H1 (cell line): ENCODE data around the gene PPP4R1. TPM values are rescaled to one million over a fixed set of nuclear protein-coding genes. Genes with fewer than 3 reads are reported as not detected.

Source experiments
- CTCF ChIA-PET: fragments of 300-600 bp; sonication (Branson Sonifier 250); formaldehyde crosslinking; loops from one replicate; lab custom pipeline; 2021; ENCODE audit not compliant: partially characterized antibody; lab: Charles Lee
- POLR2A ChIA-PET: fragments of 300-600 bp; sonication (Branson Sonifier 250); formaldehyde crosslinking; loops from one replicate; lab custom pipeline; 2021; ENCODE audit warnings: inconsistent platforms; ENCODE audit not compliant: partially characterized antibody; lab: Charles Lee
- DNase-seq, 2 experiments: peaks; one replicate each; pipeline versions ENCODE4 v3.0.0 to v3.0.0-alpha.2; 2010 to 2022; ENCODE audit warnings: low spot score in 2 of 2, low read depth in 1 of 2, mixed read lengths in 1 of 2
- FAIRE-seq: peaks from 2 replicates; lab custom pipeline; 2011; peaks lifted over from hg19 to GRCh38; lab: Jason Lieb, UNC
- H2AFZ ChIP-seq: 2 replicates; pipeline ENCODE4 v1.8.1; 2012; ENCODE audit warnings: low read length, inconsistent platforms
- H2AK5ac ChIP-seq: 2 replicates; pipeline ENCODE4 v1.6.1; 2013; ENCODE audit warnings: low read depth, low read length
- H2BK120ac ChIP-seq: replicated peaks from 2 replicates; pipeline ENCODE3; 2013; ENCODE audit warnings: low read depth, low read length, inconsistent platforms
- H2BK12ac ChIP-seq: 2 replicates; pipeline ENCODE4 v1.6.1; 2013; ENCODE audit warnings: low read depth, low read length
- H2BK15ac ChIP-seq: 2 replicates; pipeline ENCODE4 v1.6.1; 2013; ENCODE audit warnings: low read length
- H2BK20ac ChIP-seq: 2 replicates; pipeline ENCODE4 v1.6.1; 2013; ENCODE audit warnings: low read length
- H2BK5ac ChIP-seq: 2 replicates; pipeline ENCODE4 v1.6.1; 2013; ENCODE audit warnings: low read depth, low read length
- H3K14ac ChIP-seq: 2 replicates; pipeline ENCODE4 v1.6.1; 2013; ENCODE audit warnings: inconsistent platforms; ENCODE audit not compliant: insufficient read length
- H3K18ac ChIP-seq: 2 replicates; pipeline ENCODE4 v1.6.1; 2013; ENCODE audit warnings: low read length; ENCODE audit errors: extremely low read depth
- H3K23ac ChIP-seq: 2 replicates; pipeline ENCODE4 v1.6.1; 2013; ENCODE audit warnings: inconsistent platforms; ENCODE audit not compliant: insufficient read length
- H3K23me2 ChIP-seq: 2 replicates; pipeline ENCODE4 v1.6.1; 2013; ENCODE audit warnings: low read depth, low read length
- H3K27ac ChIP-seq: 2 replicates; pipeline ENCODE4 v1.6.1; 2011; ENCODE audit warnings: low read depth, low read length, inconsistent platforms
- H3K27me3 ChIP-seq, 4 experiments: replicated peaks in 1 of 4; 1 replicate in 1 of 4; 2 replicates in 3 of 4; pipeline versions ENCODE4 v1.6.1 to v1.8.1; 2011 to 2013; ENCODE audit warnings: low read length in 3 of 4, mild to moderate bottlenecking in 3 of 4, inconsistent platforms in 2 of 4, mixed read lengths in 2 of 4, moderate library complexity in 1 of 4; ENCODE audit not compliant: control insufficient read depth in 3 of 4, insufficient read depth in 3 of 4; ENCODE audit errors: extremely low read depth in 1 of 4
- H3K36me3 ChIP-seq, 4 experiments: 2 replicates each; pipeline versions ENCODE4 v1.6.1 to v1.8.1; 2011 to 2013; ENCODE audit warnings: mild to moderate bottlenecking in 4 of 4, low read length in 3 of 4, moderate library complexity in 2 of 4, control low read depth in 1 of 4, inconsistent platforms in 1 of 4; ENCODE audit not compliant: insufficient read depth in 4 of 4, control insufficient read depth in 2 of 4
- H3K4ac ChIP-seq: replicated peaks from 2 replicates; pipeline ENCODE3; 2013; ENCODE audit warnings: low read length, low read depth, mixed read lengths, inconsistent platforms; ENCODE audit not compliant: insufficient read length
- H3K4me1 ChIP-seq, 4 experiments: replicated peaks in 1 of 4; 1 replicate in 1 of 4; 2 replicates in 3 of 4; pipeline versions ENCODE4 v1.6.1 to v1.8.1; 2011 to 2013; ENCODE audit warnings: low read length in 3 of 4, inconsistent platforms in 2 of 4, mixed read lengths in 1 of 4; ENCODE audit not compliant: insufficient read depth in 4 of 4, control insufficient read depth in 3 of 4
- H3K4me2 ChIP-seq, 2 experiments: 2 replicates each; pipeline versions ENCODE4 v1.6.1 to v1.8.1; 2011 to 2013; ENCODE audit warnings: low read depth in 2 of 2, low read length in 2 of 2, control low read depth in 1 of 2, inconsistent platforms in 1 of 2, mild to moderate bottlenecking in 1 of 2; ENCODE audit not compliant: insufficient read depth in 1 of 2
- H3K4me3 ChIP-seq, 4 experiments: fragments of 200-600, 300-600 bp in 1 of 4; sonication (generic), shearing (Covaris generic), sonication (Bioruptor Twin) in 1 of 4; 2 replicates each; pipeline versions ENCODE4 v1.5.1 to v1.8.1; 2011 to 2016; ENCODE audit warnings: low read length in 4 of 4, low read depth in 3 of 4, control low read depth in 2 of 4, inconsistent platforms in 2 of 4, mild to moderate bottlenecking in 2 of 4, mixed read lengths in 1 of 4, moderate library complexity in 1 of 4; ENCODE audit not compliant: insufficient read depth in 2 of 4; ENCODE audit errors: extremely low read depth in 1 of 4
- H3K56ac ChIP-seq: replicated peaks from 2 replicates; pipeline ENCODE3; 2013; ENCODE audit warnings: low read depth, mild to moderate bottlenecking, mixed read lengths, low read length, inconsistent platforms; ENCODE audit not compliant: insufficient read length
- H3K79me1 ChIP-seq: 2 replicates; pipeline ENCODE4 v1.6.1; 2013; ENCODE audit warnings: low read depth, low read length, control low read depth
- H3K79me2 ChIP-seq, 2 experiments: 2 replicates each; pipeline versions ENCODE4 v1.6.1 to v1.8.1; 2012 to 2013; ENCODE audit warnings: low read length in 2 of 2, mild to moderate bottlenecking in 2 of 2, inconsistent platforms in 1 of 2; ENCODE audit not compliant: insufficient read depth in 2 of 2, control insufficient read depth in 1 of 2
- H3K9ac ChIP-seq, 4 experiments: replicated peaks in 1 of 4; 1 replicate in 1 of 4; 2 replicates in 3 of 4; pipeline versions ENCODE4 v1.6.1 to v1.8.1; 2011 to 2013; ENCODE audit warnings: low read depth in 3 of 4, low read length in 3 of 4, control low read depth in 2 of 4, mild to moderate bottlenecking in 2 of 4, moderate library complexity in 2 of 4, inconsistent platforms in 1 of 4; ENCODE audit errors: extremely low read depth in 1 of 4
- H3K9me3 ChIP-seq, 2 experiments: 2 replicates each; pipeline versions ENCODE4 v1.6.1 to v1.8.1; 2012 to 2013; ENCODE audit warnings: mild to moderate bottlenecking in 2 of 2, moderate library complexity in 2 of 2, control low read depth in 1 of 2, inconsistent platforms in 1 of 2, low read depth in 1 of 2, low read length in 1 of 2, mixed read lengths in 1 of 2; ENCODE audit not compliant: insufficient read depth in 2 of 2
- H4K20me1 ChIP-seq, 2 experiments: replicated peaks in 1 of 2; 2 replicates each; pipeline versions ENCODE3 to v1.8.1; 2011 to 2013; ENCODE audit warnings: inconsistent platforms in 2 of 2, low read length in 2 of 2, mild to moderate bottlenecking in 1 of 2; ENCODE audit not compliant: insufficient read depth in 2 of 2, control insufficient read depth in 1 of 2
- H4K5ac ChIP-seq: 2 replicates; pipeline ENCODE4 v1.6.1; 2013; ENCODE audit warnings: low read length, low read depth, mixed read lengths, inconsistent platforms; ENCODE audit not compliant: insufficient read length
- H4K8ac ChIP-seq: 2 replicates; pipeline ENCODE4 v1.8.0; 2013; ENCODE audit warnings: mild to moderate bottlenecking, moderate library complexity, low read length, inconsistent platforms; ENCODE audit not compliant: insufficient read depth; ENCODE audit errors: extremely low read depth
- H4K91ac ChIP-seq: replicated peaks from 2 replicates; pipeline ENCODE3; 2013; ENCODE audit warnings: low read length, mixed read lengths, inconsistent platforms; ENCODE audit not compliant: insufficient read length
- CREB1 ChIP-seq: IDR thresholded peaks from 2 replicates; pipeline ENCODE4 v1.6.1; 2012; ENCODE audit warnings: inconsistent platforms
- CTCF ChIP-seq, 3 experiments: IDR thresholded peaks; 1 replicate in 2 of 3; 2 replicates in 1 of 3; pipeline versions ENCODE4 v1.5.1 to v1.6.1; 2011; ENCODE audit warnings: low read length in 3 of 3, mild to moderate bottlenecking in 3 of 3, inconsistent platforms in 2 of 3, low read depth in 1 of 3, moderate library complexity in 1 of 3; ENCODE audit not compliant: insufficient read depth in 1 of 3; ENCODE audit errors: control extremely low read depth in 1 of 3
- WGBS, 2 experiments: shearing (Covaris generic) in 1 of 2; methylation state at CpG; one replicate each; pipeline versions ENCODE4 v1.1.6 to v1.1.7; 2013 to 2015; ENCODE audit warnings: low lambda C conversion rate in 2 of 2, mixed read lengths in 2 of 2, inconsistent platforms in 1 of 2, low coverage in 1 of 2, missing lambda C conversion rate in 1 of 2; ENCODE audit not compliant: insufficient replicate concordance in 2 of 2, insufficient coverage in 1 of 2, insufficient read length in 1 of 2; ENCODE audit errors: extremely low coverage in 1 of 2, missing lambda C conversion rate in 1 of 2; 5-methylcytosine and 5-hydroxymethylcytosine counted together
- polyA plus RNA-seq, 7 experiments: library from polyadenylated mRNA; depleted of rRNA in 3 of 7; stranded (reverse) in 5 of 7; unstranded in 2 of 7; fragments of >200 nt in 5 of 7; fragments of 200-250 nt in 2 of 7; gene quantifications; 1 replicate in 5 of 7; 2 replicates in 1 of 7; 4 replicates in 1 of 7; pipeline versions ENCODE4 v1.2.1 to v1.2.3, GENCODE V29; 2011 to 2013; ENCODE audit warnings: missing spikeins in 2 of 7, mixed read lengths in 2 of 7
- total RNA-seq: library from RNA; stranded (reverse); fragmentation: NEBNext Ultra II Directional; extraction: Animal tissue kit (Norgen Biotek cat#: 25700); gene quantifications from 2 replicates; pipeline ENCODE4 v1.2.1, GENCODE V29; 2021
- TF ChIP-seq, protein P1 (sequence below): IDR thresholded peaks from 2 replicates; pipeline ENCODE4 v1.6.1; 2012; ENCODE audit warnings: inconsistent platforms

PPP4R1 gene
- total and polyA plus RNA-seq, 2 of the 8 experiments (the other 6 are each of a cell fraction or from before 2014, with no cell fraction given), result 67.4 to 96.1 TPM

DNA sequence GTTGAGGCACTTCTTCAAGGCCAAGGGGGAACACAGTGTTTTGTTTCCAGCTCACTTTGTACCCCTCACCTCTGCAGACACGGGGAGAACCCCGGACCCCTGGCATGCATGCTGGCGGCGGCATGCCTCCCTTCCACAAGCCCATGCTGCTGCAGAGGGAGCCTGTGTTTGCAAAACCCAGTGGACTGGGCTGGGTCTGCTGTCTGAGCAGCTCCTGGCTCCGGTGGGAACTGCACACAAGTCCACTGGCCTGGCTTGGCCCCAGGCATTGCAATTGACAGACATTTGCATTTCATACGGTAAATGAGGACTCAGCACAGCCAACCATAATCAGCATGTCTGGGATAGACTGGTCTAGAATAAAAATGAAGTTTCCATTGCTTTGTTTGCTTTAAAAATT lies 76.7 kb downstream of the PPP4R1 start:
- CTCF ChIA-PET, result interaction anchor here (0.6 to 1.4 kb wide), 4 partner anchors 11 to 356 kb away, joined by 3 to 4 read pairs (median 4); no protein-coding TSS in a partner anchor

More for the DNA sequence above, 76.7 kb downstream of the PPP4R1 start:
- Histone ChIP-seq H3K23ac (no peak overlapping the region), H4K8ac (no peak overlapping the region), H4K5ac (no peak overlapping the region), H3K27me3 (no peaks in the 10 kb centered on the region), H3K23me2 (no peaks in the 10 kb centered on the region), H3K4ac (no peak overlapping the region), H2AFZ (no peak overlapping the region), H3K9me3 (no peaks in the 10 kb centered on the region), H4K20me1 (no peaks in the 10 kb centered on the region), H3K14ac (no peak overlapping the region), H2BK5ac (no peak overlapping the region), H3K79me2 (no peaks in the 10 kb centered on the region), H3K27ac (no peak overlapping the region), H3K9ac (no peak overlapping the region), H3K79me1 (no peaks in the 10 kb centered on the region), H2BK12ac (no peak overlapping the region), H3K4me2 (no peak overlapping the region), H3K36me3 (peaks cover 5 to 31% (median 13%) of the 10 kb centered on the region in 4 experiments; a peak in 5 of 8 replicates), H2BK120ac (no peak overlapping the region), H2BK15ac (no peak overlapping the region), H2BK20ac (no peak overlapping the region), H3K56ac (no peak overlapping the region), H2AK5ac (no peak overlapping the region), H3K18ac (no peak overlapping the region), H3K4me1 (no peaks in the 10 kb centered on the region), H3K4me3 (no peak overlapping the region), H4K91ac (no peak overlapping the region)
- POLR2A ChIA-PET, result no interaction called here
- 91% methylated on average over 6 of the region's 6 CpGs; no CpG with 5 or more reads in 1 of the 2 experiments for WGBS, 2 experiments
- no peak for DNase-seq
- TF ChIP-seq, protein P1, sequence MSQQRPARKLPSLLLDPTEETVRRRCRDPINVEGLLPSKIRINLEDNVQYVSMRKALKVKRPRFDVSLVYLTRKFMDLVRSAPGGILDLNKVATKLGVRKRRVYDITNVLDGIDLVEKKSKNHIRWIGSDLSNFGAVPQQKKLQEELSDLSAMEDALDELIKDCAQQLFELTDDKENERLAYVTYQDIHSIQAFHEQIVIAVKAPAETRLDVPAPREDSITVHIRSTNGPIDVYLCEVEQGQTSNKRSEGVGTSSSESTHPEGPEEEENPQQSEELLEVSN, result no peak
- TF ChIP-seq CREB1, result no peak
- no peak for TF ChIP-seq CTCF (IDR thresholded peaks at IDR 0.05; ENCODE audit: control extremely low read depth in 1 of 3, insufficient read depth in 1 of 3, low read depth in 1 of 3, low read length in 3 of 3)
- FAIRE-seq, result no peak
